Measurements from ENCODE around the gene HTR1E. TPM values are rescaled to one million over a fixed set of nuclear protein-coding genes. Genes with fewer than 3 reads are reported as not detected.

The HTR1E gene
- total and polyA plus RNA-seq, 2 of the 8 experiments (the other 6 are each of a cell fraction or from before 2014, with no cell fraction given): 0.09 TPM; not detected in 1

DNA sequence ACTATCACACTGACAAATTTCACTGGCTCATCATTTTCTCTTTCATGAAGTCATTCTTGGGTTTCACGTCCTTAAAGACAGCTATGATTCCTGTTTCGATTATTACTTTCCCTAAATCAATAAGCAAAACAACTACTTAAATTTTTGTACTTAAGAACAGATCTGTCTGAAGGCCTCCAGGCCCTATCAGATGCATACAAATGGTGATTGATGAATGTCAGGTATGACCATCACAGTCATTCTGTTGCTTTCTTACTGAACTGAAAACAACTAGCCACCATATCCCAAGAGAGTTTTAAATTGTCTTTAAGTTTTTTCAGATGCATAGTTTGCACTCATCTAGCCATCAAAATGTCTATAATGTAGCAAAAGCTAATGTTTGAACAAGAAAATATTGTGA lies 20.9 kb upstream of the HTR1E start:
- FAIRE-seq (no peak), DNase-seq (ENCODE audit: low read depth in 1 of 2, low spot score in 2 of 2) (no peak)
- no peak overlapping the region for H2BK120ac ChIP-seq (replicated peaks; ENCODE audit: low read depth, low read length)
- H3K9me3 ChIP-seq (ENCODE audit: insufficient read depth in 2 of 2, low read depth in 1 of 2, low read length in 1 of 2): no peaks in the 10 kb centered on the region
- TF ChIP-seq CHD2 (IDR thresholded peaks at IDR 0.05; ENCODE audit: low read length) (no peak), ZNF274 (IDR thresholded peaks at IDR 0.05; ENCODE audit: borderline replicate concordance, extremely low read depth, low read length) (no peak), POLR2A (IDR thresholded peaks at IDR 0.05; ENCODE audit: control extremely low read depth in 1 of 2, low read depth in 2 of 2, low read length in 2 of 2) (no peak), NRF1 (IDR thresholded peaks at IDR 0.05; ENCODE audit: low read depth, low read length) (no peak), POU5F1 (IDR thresholded peaks at IDR 0.05; ENCODE audit: low read depth, low read length) (no peak), CEBPB (IDR thresholded peaks at IDR 0.05; ENCODE audit: low read depth, low read length) (no peak)
- no peak overlapping the region for H2BK15ac ChIP-seq (ENCODE audit: low read length)
- no peak overlapping the region for H2BK20ac ChIP-seq (ENCODE audit: low read length)
- POLR2A ChIA-PET (ENCODE audit: partially characterized antibody): no interaction called here
- no peak overlapping the region for H2BK5ac ChIP-seq (ENCODE audit: low read depth, low read length)
- no peak overlapping the region for H3K4me2 ChIP-seq (ENCODE audit: insufficient read depth in 1 of 2, low read depth in 2 of 2, low read length in 2 of 2)
- H3K79me1 ChIP-seq (ENCODE audit: low read depth, low read length): no peaks in the 10 kb centered on the region
- H3K79me2 ChIP-seq (ENCODE audit: control insufficient read depth in 1 of 2, insufficient read depth in 2 of 2, low read length in 2 of 2): no peaks in the 10 kb centered on the region
- H3K23me2 ChIP-seq (ENCODE audit: low read depth, low read length): no peaks in the 10 kb centered on the region
- WGBS, 2 experiments (ENCODE audit: extremely low coverage in 1 of 2, insufficient coverage in 1 of 2, insufficient read length in 1 of 2, insufficient replicate concordance in 2 of 2, low coverage in 1 of 2, low lambda C conversion rate in 2 of 2, missing lambda C conversion rate in 1 of 2): 95% methylated on average over 2 of the region's 2 CpGs; no CpG with 5 or more reads in 1 of the 2 experiments
- H3K27me3 ChIP-seq (replicated peaks in 1 of 4; ENCODE audit: control insufficient read depth in 3 of 4, extremely low read depth in 1 of 4, insufficient read depth in 3 of 4, low read length in 3 of 4): peaks cover 0 to 1% (median 0%) of the 10 kb centered on the region in 4 experiments; a peak in 1 of 7 replicates
- CTCF ChIA-PET (ENCODE audit: partially characterized antibody): no interaction called here
- H3K9ac ChIP-seq (replicated peaks in 1 of 4; ENCODE audit: extremely low read depth in 1 of 4, low read depth in 3 of 4, low read length in 3 of 4): no peak overlapping the region
- peaks cover 0 to 7% (median 0%) of the 10 kb centered on the region in 4 experiments; a peak in 2 of 7 replicates for H3K4me1 ChIP-seq (replicated peaks in 1 of 4; ENCODE audit: control insufficient read depth in 3 of 4, insufficient read depth in 4 of 4, low read length in 3 of 4)
- H3K56ac ChIP-seq (replicated peaks; ENCODE audit: insufficient read length, low read depth, low read length): no peak overlapping the region
- H4K91ac ChIP-seq (replicated peaks; ENCODE audit: insufficient read length, low read length): no peak overlapping the region
- H3K18ac ChIP-seq (ENCODE audit: extremely low read depth, low read length): no peak overlapping the region
- H3K27ac ChIP-seq (ENCODE audit: low read depth, low read length): no peak overlapping the region
- H2AFZ ChIP-seq (ENCODE audit: low read length): no peak overlapping the region
- no peak overlapping the region for H2BK12ac ChIP-seq (ENCODE audit: low read depth, low read length)
- H3K23ac ChIP-seq (ENCODE audit: insufficient read length): no peak overlapping the region
- H4K20me1 ChIP-seq (replicated peaks in 1 of 2; ENCODE audit: control insufficient read depth in 1 of 2, insufficient read depth in 2 of 2, low read length in 2 of 2): no peaks in the 10 kb centered on the region
- no peak overlapping the region for H4K5ac ChIP-seq (ENCODE audit: insufficient read length, low read depth, low read length)
- H4K8ac ChIP-seq (ENCODE audit: extremely low read depth, insufficient read depth, low read length): no peak overlapping the region
- no peak overlapping the region for H3K4me3 ChIP-seq (ENCODE audit: extremely low read depth in 1 of 4, insufficient read depth in 2 of 4, low read depth in 3 of 4, low read length in 4 of 4)
- H3K36me3 ChIP-seq (ENCODE audit: control insufficient read depth in 2 of 4, insufficient read depth in 4 of 4, low read length in 3 of 4): no peaks in the 10 kb centered on the region
- H3K14ac ChIP-seq (ENCODE audit: insufficient read length): no peak overlapping the region
- H3K4ac ChIP-seq (replicated peaks; ENCODE audit: insufficient read length, low read depth, low read length): no peak overlapping the region
- no peak overlapping the region for H2AK5ac ChIP-seq (ENCODE audit: low read depth, low read length)
